Choroid plexus epithelial cell (primary cell): ENCODE data around the gene WIPI1.
"Not testable (repeated sequence)": the region's sequence is repeated elsewhere in the genome, so short reads cannot be mapped to it uniquely, and the experiment has no call there.

Source experiments
- DNase-seq: peaks from one replicate; pipeline ENCODE4 v3.0.0-alpha.2; 2010; ENCODE audit warnings: low read depth
- H3K4me3 ChIP-seq: 2 replicates; pipeline ENCODE4 v1.5.1; 2011; ENCODE audit warnings: low read depth, mild to moderate bottlenecking, control low read depth, low read length, moderate library complexity
- CTCF ChIP-seq: conservative IDR thresholded peaks from 2 replicates; pipeline ENCODE4 v1.5.1; 2011; ENCODE audit warnings: low read depth, mild to moderate bottlenecking, control low read depth, inconsistent platforms, low read length, moderate library complexity

Gene WIPI1

GRCh38 chr17:68378268-68379176 lies 78.8 kb downstream of the WIPI1 start:
- peak; percentile 99 for DNase-seq
- no peak overlapping the region for H3K4me3 ChIP-seq
- TF ChIP-seq CTCF, result no peak

GRCh38 chr17:68377771-68378267 lies 79.5 kb downstream of the WIPI1 start:
- no peak for TF ChIP-seq CTCF

GRCh38 chr17:68376178-68376577 lies 81.1 kb downstream of the WIPI1 start:
- not testable (repeated sequence) for H3K4me3 ChIP-seq, DNase-seq

More at GRCh38 chr17:68377771-68378267, 79.5 kb downstream of the WIPI1 start:
- peak overlapping the region; percentile 22 for H3K4me3 ChIP-seq
- no peak for DNase-seq

- H3K4me3 ChIP-seq, result no peak overlapping the region
- no peak for DNase-seq
- no peak for TF ChIP-seq CTCF
Observed at GRCh38 chr17:68375566-68375965, 81.7 kb downstream of the WIPI1 start.
